Measurements from ENCODE around the gene PGAP2. TPM values are rescaled to one million over a fixed set of nuclear protein-coding genes. Genes with fewer than 3 reads are reported as not detected.

Gene PGAP2
- total and polyA plus RNA-seq, 10 of the 15 experiments (the other 5 are each of a cell fraction or from before 2014, with no cell fraction given) = 12.3 to 37.4 (median 31.9) TPM

DNA sequence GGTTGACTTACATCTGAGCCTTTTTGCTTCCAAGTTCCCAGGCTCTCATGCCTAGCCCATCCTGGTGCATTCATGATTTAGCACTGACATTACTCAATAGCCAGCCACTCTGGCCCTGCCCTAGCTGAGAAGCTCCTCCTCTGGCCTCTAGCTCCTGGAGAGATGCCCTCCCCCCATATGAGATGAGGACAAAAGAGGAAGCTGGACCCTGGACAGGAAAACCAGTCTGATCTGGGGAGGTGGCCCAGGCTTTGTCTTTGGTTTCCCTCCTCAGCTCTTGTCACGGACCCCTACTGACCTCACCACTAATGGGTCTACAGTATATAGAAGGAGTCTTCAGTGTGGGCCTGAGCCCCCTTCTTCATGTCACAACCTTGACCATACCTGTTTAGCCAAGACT, 29.4 kb downstream of the PGAP2 start (continued):
- TF ChIP-seq POU2F2 (IDR thresholded peaks at IDR 0.05; ENCODE audit: borderline replicate concordance, low read depth, low read length) = no peak
- no peak for TF ChIP-seq SMC3 (IDR thresholded peaks at IDR 0.05; ENCODE audit: borderline replicate concordance, low read length)
- no peak for TF ChIP-seq CREM (IDR thresholded peaks at IDR 0.05; ENCODE audit: low read depth)
- no peak for TF ChIP-seq ZBED1 (IDR thresholded peaks at IDR 0.05; ENCODE audit: borderline replicate concordance)
- TF ChIP-seq, protein P1, sequence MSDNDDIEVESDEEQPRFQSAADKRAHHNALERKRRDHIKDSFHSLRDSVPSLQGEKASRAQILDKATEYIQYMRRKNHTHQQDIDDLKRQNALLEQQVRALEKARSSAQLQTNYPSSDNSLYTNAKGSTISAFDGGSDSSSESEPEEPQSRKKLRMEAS (IDR thresholded peaks at IDR 0.05; ENCODE audit: low read depth, low read length) = no peak
- peak; percentile 59; the same call in 1 of the 2 replicates for TF ChIP-seq DPF2 (IDR thresholded peaks at IDR 0.05)
- TF ChIP-seq NFXL1 (IDR thresholded peaks at IDR 0.05; ENCODE audit: borderline replicate concordance) = no peak
- TF ChIP-seq NFYA (IDR thresholded peaks at IDR 0.05; ENCODE audit: borderline replicate concordance, low read depth, low read length) = no peak
- no peak for TF ChIP-seq CEBPB (IDR thresholded peaks at IDR 0.05; ENCODE audit: borderline replicate concordance in 1 of 2, low read depth in 2 of 2, low read length in 2 of 2)
- TF ChIP-seq, protein P2, sequence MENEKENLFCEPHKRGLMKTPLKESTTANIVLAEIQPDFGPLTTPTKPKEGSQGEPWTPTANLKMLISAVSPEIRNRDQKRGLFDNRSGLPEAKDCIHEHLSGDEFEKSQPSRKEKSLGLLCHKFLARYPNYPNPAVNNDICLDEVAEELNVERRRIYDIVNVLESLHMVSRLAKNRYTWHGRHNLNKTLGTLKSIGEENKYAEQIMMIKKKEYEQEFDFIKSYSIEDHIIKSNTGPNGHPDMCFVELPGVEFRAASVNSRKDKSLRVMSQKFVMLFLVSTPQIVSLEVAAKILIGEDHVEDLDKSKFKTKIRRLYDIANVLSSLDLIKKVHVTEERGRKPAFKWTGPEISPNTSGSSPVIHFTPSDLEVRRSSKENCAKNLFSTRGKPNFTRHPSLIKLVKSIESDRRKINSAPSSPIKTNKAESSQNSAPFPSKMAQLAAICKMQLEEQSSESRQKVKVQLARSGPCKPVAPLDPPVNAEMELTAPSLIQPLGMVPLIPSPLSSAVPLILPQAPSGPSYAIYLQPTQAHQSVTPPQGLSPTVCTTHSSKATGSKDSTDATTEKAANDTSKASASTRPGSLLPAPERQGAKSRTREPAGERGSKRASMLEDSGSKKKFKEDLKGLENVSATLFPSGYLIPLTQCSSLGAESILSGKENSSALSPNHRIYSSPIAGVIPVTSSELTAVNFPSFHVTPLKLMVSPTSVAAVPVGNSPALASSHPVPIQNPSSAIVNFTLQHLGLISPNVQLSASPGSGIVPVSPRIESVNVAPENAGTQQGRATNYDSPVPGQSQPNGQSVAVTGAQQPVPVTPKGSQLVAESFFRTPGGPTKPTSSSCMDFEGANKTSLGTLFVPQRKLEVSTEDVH (IDR thresholded peaks at IDR 0.05; ENCODE audit: low read depth, partially characterized antibody) = no peak
- TF ChIP-seq YY1 (IDR thresholded peaks at IDR 0.05; ENCODE audit: low read depth, low read length) = no peak
- peak; percentile 53; the same call in 1 of the 2 replicates for TF ChIP-seq GATAD2B (conservative IDR thresholded peaks at IDR 0.05; ENCODE audit: low read depth)
- no peak for TF ChIP-seq TARDBP (IDR thresholded peaks at IDR 0.05; ENCODE audit: borderline replicate concordance)
- no peak for TF ChIP-seq ZNF217 (IDR thresholded peaks at IDR 0.05)
- TF ChIP-seq ATF7 (IDR thresholded peaks at IDR 0.05; ENCODE audit: low read depth) = no peak
- no peak for TF ChIP-seq POLR2AphosphoS2 (IDR thresholded peaks at IDR 0.05; ENCODE audit: low read depth, low read length)
- TF ChIP-seq, protein P3, sequence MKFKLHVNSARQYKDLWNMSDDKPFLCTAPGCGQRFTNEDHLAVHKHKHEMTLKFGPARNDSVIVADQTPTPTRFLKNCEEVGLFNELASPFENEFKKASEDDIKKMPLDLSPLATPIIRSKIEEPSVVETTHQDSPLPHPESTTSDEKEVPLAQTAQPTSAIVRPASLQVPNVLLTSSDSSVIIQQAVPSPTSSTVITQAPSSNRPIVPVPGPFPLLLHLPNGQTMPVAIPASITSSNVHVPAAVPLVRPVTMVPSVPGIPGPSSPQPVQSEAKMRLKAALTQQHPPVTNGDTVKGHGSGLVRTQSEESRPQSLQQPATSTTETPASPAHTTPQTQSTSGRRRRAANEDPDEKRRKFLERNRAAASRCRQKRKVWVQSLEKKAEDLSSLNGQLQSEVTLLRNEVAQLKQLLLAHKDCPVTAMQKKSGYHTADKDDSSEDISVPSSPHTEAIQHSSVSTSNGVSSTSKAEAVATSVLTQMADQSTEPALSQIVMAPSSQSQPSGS (IDR thresholded peaks at IDR 0.05; ENCODE audit: low read length) = no peak
- peak; percentile 29 to 30; a peak in 2 of 4 replicates for TF ChIP-seq IKZF2 (IDR thresholded peaks at IDR 0.05)
- TF ChIP-seq, protein P4, sequence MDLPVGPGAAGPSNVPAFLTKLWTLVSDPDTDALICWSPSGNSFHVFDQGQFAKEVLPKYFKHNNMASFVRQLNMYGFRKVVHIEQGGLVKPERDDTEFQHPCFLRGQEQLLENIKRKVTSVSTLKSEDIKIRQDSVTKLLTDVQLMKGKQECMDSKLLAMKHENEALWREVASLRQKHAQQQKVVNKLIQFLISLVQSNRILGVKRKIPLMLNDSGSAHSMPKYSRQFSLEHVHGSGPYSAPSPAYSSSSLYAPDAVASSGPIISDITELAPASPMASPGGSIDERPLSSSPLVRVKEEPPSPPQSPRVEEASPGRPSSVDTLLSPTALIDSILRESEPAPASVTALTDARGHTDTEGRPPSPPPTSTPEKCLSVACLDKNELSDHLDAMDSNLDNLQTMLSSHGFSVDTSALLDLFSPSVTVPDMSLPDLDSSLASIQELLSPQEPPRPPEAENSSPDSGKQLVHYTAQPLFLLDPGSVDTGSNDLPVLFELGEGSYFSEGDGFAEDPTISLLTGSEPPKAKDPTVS (IDR thresholded peaks at IDR 0.05; ENCODE audit: low read depth, low read length) = no peak
- TF ChIP-seq ZZZ3 (IDR thresholded peaks at IDR 0.05; ENCODE audit: control insufficient read depth, insufficient read length, low read depth) = no peak
- TF ChIP-seq, protein P5, sequence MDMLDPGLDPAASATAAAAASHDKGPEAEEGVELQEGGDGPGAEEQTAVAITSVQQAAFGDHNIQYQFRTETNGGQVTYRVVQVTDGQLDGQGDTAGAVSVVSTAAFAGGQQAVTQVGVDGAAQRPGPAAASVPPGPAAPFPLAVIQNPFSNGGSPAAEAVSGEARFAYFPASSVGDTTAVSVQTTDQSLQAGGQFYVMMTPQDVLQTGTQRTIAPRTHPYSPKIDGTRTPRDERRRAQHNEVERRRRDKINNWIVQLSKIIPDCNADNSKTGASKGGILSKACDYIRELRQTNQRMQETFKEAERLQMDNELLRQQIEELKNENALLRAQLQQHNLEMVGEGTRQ (IDR thresholded peaks at IDR 0.05; ENCODE audit: borderline replicate concordance, low read depth, low read length) = no peak
- TF ChIP-seq BACH1 (IDR thresholded peaks at IDR 0.05; ENCODE audit: borderline replicate concordance) = no peak
- TF ChIP-seq RB1 (IDR thresholded peaks at IDR 0.05; ENCODE audit: borderline replicate concordance) = no peak
- TF ChIP-seq LARP7 (IDR thresholded peaks at IDR 0.05) = peak; percentile 25; the same call in 1 of the 2 replicates
- TF ChIP-seq POLR2A (IDR thresholded peaks at IDR 0.05; ENCODE audit: low read depth, low read length) = no peak
- no peak for TF ChIP-seq NRF1 (conservative IDR thresholded peaks at IDR 0.05; ENCODE audit: low read depth, low read length)

All from GM12878 (cell line).